ENCODE results near the gene SPAG16. TPM values are rescaled to one million over a fixed set of nuclear protein-coding genes. Genes with fewer than 3 reads are reported as not detected.

Gene SPAG16
- total and polyA plus RNA-seq, 2 of the 13 experiments (the other 11 are each of a cell fraction or from before 2014, with no cell fraction given) = 9.6 to 26.5 TPM

GRCh38 chr2:213284105-213285090, at the start of gene SPAG16 (continued):
- TF ChIP-seq, protein P1, sequence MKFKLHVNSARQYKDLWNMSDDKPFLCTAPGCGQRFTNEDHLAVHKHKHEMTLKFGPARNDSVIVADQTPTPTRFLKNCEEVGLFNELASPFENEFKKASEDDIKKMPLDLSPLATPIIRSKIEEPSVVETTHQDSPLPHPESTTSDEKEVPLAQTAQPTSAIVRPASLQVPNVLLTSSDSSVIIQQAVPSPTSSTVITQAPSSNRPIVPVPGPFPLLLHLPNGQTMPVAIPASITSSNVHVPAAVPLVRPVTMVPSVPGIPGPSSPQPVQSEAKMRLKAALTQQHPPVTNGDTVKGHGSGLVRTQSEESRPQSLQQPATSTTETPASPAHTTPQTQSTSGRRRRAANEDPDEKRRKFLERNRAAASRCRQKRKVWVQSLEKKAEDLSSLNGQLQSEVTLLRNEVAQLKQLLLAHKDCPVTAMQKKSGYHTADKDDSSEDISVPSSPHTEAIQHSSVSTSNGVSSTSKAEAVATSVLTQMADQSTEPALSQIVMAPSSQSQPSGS (CRISPR knock-in tag; IDR thresholded peaks at IDR 0.05) = peak; percentile 90
- TF ChIP-seq, protein P2, sequence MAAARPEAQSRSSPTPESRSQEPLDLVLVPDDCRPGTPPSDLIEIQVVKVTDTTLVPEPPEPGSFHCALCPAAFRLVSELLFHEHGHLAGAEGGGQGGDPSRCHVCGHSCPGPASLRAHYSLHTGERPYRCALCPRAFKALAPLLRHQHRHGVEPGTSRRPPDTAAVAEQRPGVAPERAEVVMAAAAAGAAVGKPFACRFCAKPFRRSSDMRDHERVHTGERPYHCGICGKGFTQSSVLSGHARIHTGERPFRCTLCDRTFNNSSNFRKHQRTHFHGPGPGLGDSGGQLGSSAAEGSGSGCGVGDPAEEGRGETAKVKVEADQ (CRISPR knock-in tag; IDR thresholded peaks at IDR 0.05; ENCODE audit: borderline replicate concordance) = peak; percentile 82; the same call in 1 of the 2 replicates
- TF ChIP-seq NFYC (CRISPR knock-in tag; IDR thresholded peaks at IDR 0.05) (peak; percentile 39; the same call in 1 of the 2 replicates), ZSCAN29 (CRISPR knock-in tag; conservative IDR thresholded peaks at IDR 0.05) (no peak; the same call in 1 of the 2 replicates), PITX1 (CRISPR knock-in tag; IDR thresholded peaks at IDR 0.05) (peak; percentile 82), MIXL1 (CRISPR knock-in tag; IDR thresholded peaks at IDR 0.05) (0 out of 2 replicates have a peak, but pooled peaks have one; percentile 50), ZNF605 (CRISPR knock-in tag; IDR thresholded peaks at IDR 0.05) (peak; percentile 96), ZNF281 (CRISPR knock-in tag; IDR thresholded peaks at IDR 0.05; ENCODE audit: borderline replicate concordance) (peak; percentile 84), ZNF816 (CRISPR knock-in tag; IDR thresholded peaks at IDR 0.05; ENCODE audit: borderline replicate concordance) (peak; percentile 16; the same call in 1 of the 2 replicates), PPARG (CRISPR knock-in tag; conservative IDR thresholded peaks at IDR 0.05) (peak; percentile 57; the same call in 1 of the 2 replicates), ARNT2 (CRISPR knock-in tag; IDR thresholded peaks at IDR 0.05; ENCODE audit: low read depth) (peak; percentile 100), ZNF639 (CRISPR knock-in tag; conservative IDR thresholded peaks at IDR 0.05) (no peak; the same call in 1 of the 2 replicates), CBX2 (IDR thresholded peaks at IDR 0.05; ENCODE audit: low read depth, low read length) (no peak), CBX2 (CRISPR knock-in tag; IDR thresholded peaks at IDR 0.05; ENCODE audit: low read depth) (no peak), PAX8 (CRISPR knock-in tag; IDR thresholded peaks at IDR 0.05; ENCODE audit: borderline replicate concordance) (peak; percentile 94; the same call in 1 of the 2 replicates), RARG (CRISPR knock-in tag; IDR thresholded peaks at IDR 0.05; ENCODE audit: low read depth) (no peak)
- TF ChIP-seq, protein P3, sequence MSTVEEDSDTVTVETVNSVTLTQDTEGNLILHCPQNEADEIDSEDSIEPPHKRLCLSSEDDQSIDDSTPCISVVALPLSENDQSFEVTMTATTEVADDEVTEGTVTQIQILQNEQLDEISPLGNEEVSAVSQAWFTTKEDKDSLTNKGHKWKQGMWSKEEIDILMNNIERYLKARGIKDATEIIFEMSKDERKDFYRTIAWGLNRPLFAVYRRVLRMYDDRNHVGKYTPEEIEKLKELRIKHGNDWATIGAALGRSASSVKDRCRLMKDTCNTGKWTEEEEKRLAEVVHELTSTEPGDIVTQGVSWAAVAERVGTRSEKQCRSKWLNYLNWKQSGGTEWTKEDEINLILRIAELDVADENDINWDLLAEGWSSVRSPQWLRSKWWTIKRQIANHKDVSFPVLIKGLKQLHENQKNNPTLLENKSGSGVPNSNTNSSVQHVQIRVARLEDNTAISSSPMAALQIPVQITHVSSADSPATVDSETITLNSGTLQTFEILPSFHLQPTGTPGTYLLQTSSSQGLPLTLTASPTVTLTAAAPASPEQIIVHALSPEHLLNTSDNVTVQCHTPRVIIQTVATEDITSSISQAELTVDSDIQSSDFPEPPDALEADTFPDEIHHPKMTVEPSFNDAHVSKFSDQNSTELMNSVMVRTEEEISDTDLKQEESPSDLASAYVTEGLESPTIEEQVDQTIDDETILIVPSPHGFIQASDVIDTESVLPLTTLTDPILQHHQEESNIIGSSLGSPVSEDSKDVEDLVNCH (CRISPR knock-in tag; IDR thresholded peaks at IDR 0.05) = no peak
